Measurements from ENCODE around the gene TBC1D2B.
"Not testable (repeated sequence)": the region's sequence is repeated elsewhere in the genome, so short reads cannot be mapped to it uniquely, and the experiment has no call there.

The TBC1D2B gene

GRCh38 chr15:78003539-78004008 lies 73.9 kb downstream of the TBC1D2B start:
- no peak for DNase-seq (ENCODE audit: low spot score)

DNA sequence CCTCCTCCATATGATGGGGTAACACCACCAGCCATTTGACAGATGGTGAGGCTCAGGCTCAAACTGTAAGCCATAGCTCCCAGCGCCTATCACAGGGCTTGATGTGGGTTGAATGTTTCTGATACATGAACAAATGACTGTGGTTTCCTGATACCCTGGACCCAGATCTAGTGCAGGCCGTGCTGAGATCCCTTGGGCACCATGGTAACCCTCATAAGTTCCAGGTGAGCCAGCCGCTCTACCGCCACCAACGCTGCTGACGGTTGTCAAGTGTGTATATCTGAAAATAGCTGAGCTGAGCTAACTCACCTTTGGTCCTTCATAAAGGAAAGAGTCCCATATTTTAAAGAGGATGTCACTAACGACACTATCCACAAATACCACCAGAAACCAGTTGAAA lies 74.5 kb downstream of the TBC1D2B start:
- no peak for DNase-seq (ENCODE audit: low spot score)

- no peak for DNase-seq (ENCODE audit: low spot score)
Observed at GRCh38 chr15:78001656-78002055, 75.9 kb downstream of the TBC1D2B start.

DNA sequence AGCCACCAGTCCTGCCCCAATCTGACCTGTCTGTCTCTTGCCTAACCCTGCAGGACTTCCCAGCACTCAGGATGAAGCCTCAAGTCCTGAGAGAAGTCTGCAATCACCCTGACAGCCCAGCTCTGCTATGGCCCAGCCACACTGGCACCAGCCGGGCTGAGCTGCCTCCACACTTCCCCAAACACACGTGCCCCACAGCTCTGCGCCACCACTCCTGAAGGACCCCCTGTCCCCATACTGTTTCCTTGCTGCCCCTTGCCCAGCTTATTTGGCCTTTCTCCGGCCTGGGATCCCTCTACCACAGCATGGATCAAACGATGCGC lies 76.6 kb downstream of the TBC1D2B start:
- DNase-seq (ENCODE audit: low spot score) = no peak

GRCh38 chr15:78000091-78000926 lies 77.2 kb downstream of the TBC1D2B start:
- peak; percentile 30 for DNase-seq (ENCODE audit: low spot score)

DNA sequence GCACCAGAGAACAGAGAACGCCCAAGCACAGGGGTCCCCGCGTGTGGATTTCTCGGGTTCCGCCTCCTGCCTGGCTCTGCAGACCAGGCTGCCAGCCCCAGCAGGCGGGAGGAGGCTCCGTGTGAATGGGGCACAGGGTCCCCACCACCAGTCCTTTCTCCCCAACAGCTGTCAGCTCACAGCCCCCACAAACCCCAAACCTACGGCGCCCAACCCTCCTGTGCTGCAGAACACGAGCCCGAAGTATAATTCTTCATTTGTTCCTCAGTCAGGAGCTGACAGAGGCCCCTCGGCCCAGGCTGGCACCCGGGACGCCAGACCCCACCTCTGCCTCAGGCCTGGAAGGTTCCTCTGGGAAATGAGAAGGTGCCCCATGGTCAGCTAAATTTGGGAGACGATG lies 78.0 kb downstream of the TBC1D2B start:
- no peak for DNase-seq (ENCODE audit: low spot score)

- no peak for DNase-seq (ENCODE audit: low spot score)
Observed at GRCh38 chr15:77998592-77998991, 78.9 kb downstream of the TBC1D2B start.

DNA sequence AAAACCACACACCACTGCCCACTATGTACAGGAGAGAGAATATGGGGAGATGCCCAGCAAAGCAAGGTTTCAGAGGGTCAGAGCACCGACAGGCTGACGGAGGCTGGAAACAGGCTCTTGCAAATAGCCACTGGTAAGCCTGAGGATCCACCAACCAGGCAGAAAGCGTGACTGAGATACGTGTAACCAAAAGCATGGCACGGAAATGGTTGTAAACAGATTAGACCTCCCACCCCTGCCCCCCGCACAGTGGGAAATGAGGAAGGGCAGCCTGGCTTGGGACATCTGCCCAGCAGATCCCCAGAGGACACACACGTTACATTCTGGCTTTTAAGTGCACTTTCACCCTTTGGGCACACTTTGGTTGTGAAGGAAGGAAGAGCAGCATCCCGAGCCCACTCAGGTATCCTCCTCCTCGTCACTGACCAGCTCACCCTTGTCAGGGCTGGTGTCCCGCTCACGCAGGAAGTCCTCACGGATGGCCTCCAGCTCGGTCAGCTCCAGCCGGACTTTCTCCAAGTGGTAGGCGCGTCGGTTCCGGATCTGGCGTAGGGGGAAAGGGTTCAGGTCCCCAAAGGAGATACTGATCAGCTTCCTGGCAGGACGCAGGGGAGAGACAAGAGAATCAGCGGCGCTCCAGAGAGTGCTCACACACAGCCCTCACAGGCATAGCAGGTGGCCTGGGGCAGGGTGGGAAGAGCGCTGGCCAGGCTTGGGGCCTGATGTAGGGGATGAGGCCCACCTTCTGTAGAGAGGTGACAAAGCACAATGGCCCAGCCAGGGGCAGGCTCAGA lies 79.6 kb downstream of the TBC1D2B start:
- not testable (repeated sequence) for DNase-seq (ENCODE audit: low spot score)

DNA sequence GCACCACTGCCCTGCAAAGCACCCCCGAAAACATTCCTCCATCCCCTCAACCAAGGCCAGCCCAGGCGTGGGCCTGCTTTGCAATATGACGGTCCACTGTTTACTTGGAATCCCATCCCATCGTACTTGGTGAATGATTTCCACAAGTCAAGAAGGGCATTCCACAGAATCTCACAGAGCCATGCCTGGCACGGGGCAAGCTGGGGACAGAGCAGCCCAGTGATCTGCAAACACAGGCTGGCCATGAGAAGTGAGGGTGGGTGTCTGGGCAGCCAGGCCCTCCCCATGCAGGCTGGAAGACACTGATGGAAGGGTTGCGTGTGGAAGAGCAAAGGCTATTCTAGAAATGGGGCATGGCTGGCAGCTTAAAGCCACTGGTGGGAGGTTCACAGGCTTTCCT lies 80.3 kb downstream of the TBC1D2B start:
- not testable (repeated sequence) for DNase-seq (ENCODE audit: low spot score)

DNA sequence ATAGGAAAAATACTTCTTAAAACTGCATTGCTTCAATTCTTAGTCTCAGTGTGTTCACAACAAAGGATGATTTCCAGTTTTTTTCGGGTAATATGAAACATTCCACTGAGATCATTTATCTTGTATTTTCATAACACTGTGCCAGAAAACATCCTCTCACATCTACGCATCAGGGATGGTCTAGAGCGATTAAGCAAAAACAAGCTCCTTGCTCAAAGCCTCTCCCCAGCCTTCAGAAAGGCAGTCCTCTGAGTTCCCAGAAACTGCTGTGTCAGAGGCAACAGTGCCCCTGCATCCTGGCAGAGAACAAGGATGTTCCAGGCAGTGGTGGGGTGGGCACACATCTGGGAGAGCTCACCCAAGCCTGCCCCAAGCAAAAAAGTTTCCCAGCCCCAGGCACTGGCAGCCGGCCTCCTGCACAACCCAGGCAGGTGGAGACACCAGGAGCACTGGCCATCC lies 80.8 kb downstream of the TBC1D2B start:
- DNase-seq (ENCODE audit: low spot score) = not testable (repeated sequence)

- DNase-seq (ENCODE audit: low spot score) = not testable (repeated sequence)
Observed at GRCh38 chr15:77996226-77996625, 81.3 kb downstream of the TBC1D2B start.

DNA sequence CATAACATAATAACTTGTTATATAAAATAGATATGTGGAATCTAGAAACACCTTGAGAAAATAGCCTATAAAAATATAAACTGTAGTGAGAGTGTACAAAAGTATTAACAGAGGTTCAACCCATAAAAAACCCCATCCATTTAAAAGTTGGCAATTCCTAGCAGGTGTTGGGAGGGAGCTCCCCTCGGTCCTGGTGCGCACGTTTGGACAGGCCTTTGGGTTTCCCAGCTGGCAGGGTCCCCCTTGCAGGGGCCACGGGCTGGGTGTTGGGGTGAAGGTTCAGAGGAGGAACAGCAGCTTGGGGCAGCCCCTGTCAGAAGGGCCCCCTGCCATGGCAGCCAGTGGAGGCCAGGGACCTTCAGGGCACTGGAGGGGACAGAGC lies 82.0 kb downstream of the TBC1D2B start:
- not testable (repeated sequence) for DNase-seq (ENCODE audit: low spot score)

DNA sequence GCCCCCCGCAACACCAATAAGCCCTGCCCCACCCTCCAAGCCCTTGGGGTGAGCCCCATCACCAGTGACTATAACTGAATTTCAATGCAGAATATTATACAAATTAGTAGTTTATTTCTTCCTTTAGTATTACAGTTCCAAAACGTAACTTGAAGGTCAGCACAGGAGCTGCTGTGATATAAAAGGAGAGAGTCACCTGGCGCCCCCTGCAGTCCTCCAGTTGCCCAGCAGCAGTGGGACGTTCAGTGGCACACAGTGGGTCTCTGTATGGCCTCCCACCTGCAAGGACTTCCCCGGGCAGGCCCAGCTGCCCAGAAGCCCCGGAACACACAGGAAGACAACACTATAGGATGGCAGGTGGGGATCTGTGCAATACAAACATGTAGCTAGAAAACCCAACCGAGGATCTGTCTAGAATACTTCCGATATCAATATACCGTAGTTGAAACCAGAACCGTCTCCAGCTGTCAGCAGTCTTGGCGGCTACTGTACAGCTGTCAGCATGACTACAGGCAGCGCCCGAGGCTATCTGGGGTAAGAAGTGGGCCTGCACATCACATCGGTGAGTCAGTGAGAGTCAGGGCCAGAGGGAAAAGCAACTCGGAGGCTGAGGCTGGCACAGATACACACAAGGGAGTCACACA lies 82.5 kb downstream of the TBC1D2B start:
- not testable (repeated sequence) for DNase-seq (ENCODE audit: low spot score)

- DNase-seq (ENCODE audit: low spot score) = peak; percentile 74
Observed at GRCh38 chr15:77993970-77994693, 83.4 kb downstream of the TBC1D2B start.

DNA sequence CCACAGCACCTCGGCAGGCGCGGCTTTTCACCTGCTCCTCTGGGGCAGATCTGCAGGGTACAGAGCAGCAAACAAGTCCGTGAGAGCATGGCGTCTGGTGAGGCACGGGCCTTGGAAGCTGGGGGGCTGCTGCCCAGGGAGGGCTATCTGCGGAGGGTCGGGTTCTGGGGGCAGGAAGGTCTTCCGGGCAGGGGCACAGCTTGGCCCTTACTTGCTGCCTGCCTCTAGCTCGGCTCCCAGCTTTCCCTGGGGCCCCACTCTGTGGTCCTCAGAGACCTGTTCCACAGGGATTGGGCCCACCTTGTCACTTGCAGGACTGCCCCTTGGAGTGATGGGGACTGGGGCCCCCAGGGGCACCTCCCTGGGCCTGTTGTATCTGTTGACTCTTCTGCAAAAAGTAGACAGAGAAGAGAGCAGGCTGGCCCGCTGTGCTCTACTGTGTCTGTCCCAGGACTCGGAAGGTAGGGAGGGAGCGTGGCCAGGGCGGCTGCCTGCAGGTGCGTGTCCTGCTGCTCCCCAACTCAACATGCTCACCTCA lies 84.1 kb downstream of the TBC1D2B start:
- no peak for DNase-seq (ENCODE audit: low spot score)

GRCh38 chr15:77992356-77993222 lies 84.9 kb downstream of the TBC1D2B start:
- DNase-seq (ENCODE audit: low spot score) = no peak

DNA sequence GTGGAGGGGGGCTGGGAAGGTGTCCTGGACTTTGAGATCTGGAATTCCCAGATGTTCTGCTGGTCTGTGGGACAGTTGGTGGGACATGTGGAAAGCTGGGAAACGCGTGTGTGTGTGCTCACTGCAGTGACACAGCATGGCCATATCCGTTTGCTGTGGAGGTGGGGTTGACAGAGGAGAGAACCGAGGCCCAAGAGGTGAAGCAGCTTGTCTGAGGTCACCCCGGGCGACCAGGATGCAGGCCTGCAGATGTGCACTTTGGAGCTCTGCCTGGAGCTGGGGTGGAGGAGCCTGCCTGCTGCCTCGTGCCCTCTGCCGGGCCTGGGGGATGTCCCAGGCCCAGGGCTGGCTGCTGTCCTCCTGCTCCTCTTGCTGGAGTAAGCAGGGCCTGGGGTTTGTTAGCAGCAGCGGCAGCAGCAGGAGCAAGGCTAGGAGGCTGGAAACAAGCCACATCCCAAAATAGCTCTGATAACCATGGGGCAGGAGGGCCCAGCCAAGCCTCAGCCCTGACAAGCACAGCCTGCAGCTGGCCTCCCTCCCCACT lies 85.8 kb downstream of the TBC1D2B start:
- peak; percentile 58 for DNase-seq (ENCODE audit: low spot score)

DNA sequence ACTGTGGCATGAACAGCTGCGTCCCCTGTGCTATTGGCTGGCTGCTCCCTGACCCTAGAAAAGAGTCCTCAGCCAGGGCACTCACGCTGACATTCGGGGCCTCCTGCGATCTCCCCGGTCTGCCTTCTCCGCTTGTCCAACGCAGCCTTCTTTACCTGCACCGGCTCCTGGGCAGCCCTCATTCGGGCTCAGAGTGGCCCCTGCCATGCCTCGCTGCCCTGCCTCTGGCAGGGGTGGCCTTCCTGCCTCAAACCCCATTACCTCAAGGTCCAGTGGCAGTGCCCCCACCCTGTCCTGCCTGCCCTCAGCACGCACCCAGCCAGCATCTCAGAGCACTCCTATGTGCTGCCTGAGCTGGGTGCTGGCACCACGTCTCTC lies 86.5 kb downstream of the TBC1D2B start:
- DNase-seq (ENCODE audit: low spot score) = no peak

DNA sequence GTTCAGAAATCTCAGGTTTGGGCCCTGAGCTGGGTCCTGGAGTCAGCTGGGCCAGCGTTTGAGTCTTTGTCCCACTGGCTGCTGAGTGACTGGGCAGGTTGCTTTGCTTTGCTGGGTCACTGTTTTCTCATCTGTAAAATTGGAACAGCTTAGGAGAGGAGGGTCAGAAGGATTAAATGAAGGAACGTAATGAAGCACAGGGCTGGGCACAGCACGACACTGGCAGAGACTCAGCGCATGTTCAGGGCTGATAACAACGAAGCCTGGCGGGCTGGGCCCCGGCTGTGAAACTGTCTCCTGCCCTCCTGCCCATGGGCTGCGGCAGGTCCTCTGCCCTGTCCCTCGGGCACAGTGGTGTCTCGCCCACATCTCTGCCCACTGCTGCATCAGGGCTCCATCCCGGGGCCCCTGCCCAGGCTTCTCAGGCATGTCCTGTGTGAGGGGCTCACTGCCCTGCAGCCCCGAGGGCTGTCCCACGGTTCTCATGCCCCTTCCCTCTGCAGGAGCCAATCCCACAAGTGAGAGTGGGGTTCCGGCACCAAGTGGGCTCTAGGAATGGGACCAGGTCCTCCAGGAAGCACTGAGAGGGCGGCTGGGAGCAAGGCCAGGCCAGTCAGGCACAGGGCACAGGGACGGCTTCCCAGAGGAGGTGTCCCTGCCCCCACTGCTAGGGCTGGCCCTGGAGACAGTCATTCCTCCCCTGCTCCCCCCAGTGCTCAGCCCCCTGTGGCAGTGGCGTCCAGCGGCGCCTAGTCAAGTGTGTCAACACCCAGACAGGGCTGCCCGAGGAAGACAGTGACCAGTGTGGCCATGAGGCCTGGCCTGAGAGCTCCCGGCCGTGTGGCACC lies 88.0 kb downstream of the TBC1D2B start:
- no peak for DNase-seq (ENCODE audit: low spot score)
